Loucy (cell line): ENCODE results near the gene CDH20.

ENCODE experiments used
- H2AFZ ChIP-seq: fragments of 200-600 bp; sonication (generic); 2 replicates; pipeline ENCODE4 v1.6.0; 2016; ENCODE audit warnings: antibody characterized with exemption, mild to moderate bottlenecking, low read length, moderate library complexity
- H3F3A ChIP-seq: fragments of 200-600 bp; 2 replicates; pipeline ENCODE4 v1.6.0; 2016; ENCODE audit warnings: antibody characterized with exemption, low read depth, mild to moderate bottlenecking
- H3K27me3 ChIP-seq: fragments of 200-600 bp; sonication (generic); 2 replicates; pipeline ENCODE4 v1.6.1; 2014; ENCODE audit warnings: low read length, mild to moderate bottlenecking; ENCODE audit not compliant: insufficient read depth, poor library complexity, severe bottlenecking
- H3K36me3 ChIP-seq: fragments of 200-600 bp; sonication (generic); 2 replicates; pipeline ENCODE4 v1.6.1; 2016; ENCODE audit warnings: low read length; ENCODE audit not compliant: insufficient read depth
- H3K4me1 ChIP-seq: fragments of 200-600 bp; sonication (generic); 2 replicates; pipeline ENCODE4 v1.5.1; 2014; ENCODE audit warnings: low read length, mild to moderate bottlenecking; ENCODE audit not compliant: insufficient read depth, poor library complexity, severe bottlenecking
- H3K4me2 ChIP-seq: fragments of 200-600 bp; sonication (generic); 2 replicates; pipeline ENCODE4 v1.6.0; 2014; ENCODE audit warnings: antibody characterized with exemption, low read length, low read depth, mild to moderate bottlenecking; ENCODE audit not compliant: poor library complexity, severe bottlenecking
- H3K4me3 ChIP-seq: fragments of 200-600 bp; sonication (generic); 2 replicates; pipeline ENCODE4 v1.5.1; 2014; ENCODE audit warnings: low read length, mild to moderate bottlenecking, mixed read lengths; ENCODE audit not compliant: poor library complexity, severe bottlenecking
- H3K79me2 ChIP-seq: fragments of 200-600 bp; sonication (generic); 2 replicates; pipeline ENCODE4 v1.6.1; 2014; ENCODE audit warnings: low read length; ENCODE audit not compliant: insufficient read depth
- H3K9ac ChIP-seq: fragments of 200-600 bp; sonication (generic); 2 replicates; pipeline ENCODE4 v1.6.0; 2014; ENCODE audit warnings: mild to moderate bottlenecking, low read depth, low read length, moderate library complexity; ENCODE audit not compliant: poor library complexity, severe bottlenecking
- H3K9me2 ChIP-seq: fragments of 200-600 bp; sonication (generic); replicated peaks from 2 replicates; pipeline ENCODE4 v1.6.1; 2016; ENCODE audit warnings: low read depth, low read length, mixed read lengths
- H3K9me3 ChIP-seq: fragments of 200-600 bp; sonication (generic); 2 replicates; pipeline ENCODE4 v1.6.1; 2014; ENCODE audit warnings: mild to moderate bottlenecking, antibody characterized with exemption, low read length, low read depth; ENCODE audit not compliant: insufficient read depth
- H4K20me1 ChIP-seq: fragments of 200-600 bp; sonication (generic); 2 replicates; pipeline ENCODE4 v1.6.0; 2014; ENCODE audit warnings: antibody characterized with exemption, low read length, mild to moderate bottlenecking; ENCODE audit not compliant: insufficient read depth, poor library complexity, severe bottlenecking
- CTCF ChIP-seq: fragments of 200-600 bp; sonication (generic); conservative IDR thresholded peaks from 2 replicates; pipeline ENCODE4 v1.5.1; 2014; ENCODE audit warnings: mild to moderate bottlenecking, antibody characterized with exemption, low read length
- EZH2phosphoT487 ChIP-seq: fragments of 200-600 bp; IDR thresholded peaks from 2 replicates; pipeline ENCODE4 v1.6.1; 2018; ENCODE audit warnings: antibody characterized with exemption, mild to moderate bottlenecking, moderate library complexity, borderline replicate concordance

The CDH20 gene

GRCh38 chr18:61379827-61380226, 46.6 kb downstream of the CDH20 start:
- TF ChIP-seq EZH2phosphoT487 (no peak), CTCF (no peak)
- Histone ChIP-seq H3K79me2 (no peaks in the 10 kb centered on the region), H3K36me3 (no peaks in the 10 kb centered on the region), H2AFZ (no peak overlapping the region), H3F3A (no peaks in the 10 kb centered on the region), H3K9ac (no peak overlapping the region), H4K20me1 (no peaks in the 10 kb centered on the region), H3K27me3 (no peaks in the 10 kb centered on the region), H3K9me2 (no peaks in the 10 kb centered on the region), H3K4me1 (no peaks in the 10 kb centered on the region), H3K9me3 (no peaks in the 10 kb centered on the region), H3K4me3 (no peak overlapping the region), H3K4me2 (no peak overlapping the region)

GRCh38 chr18:61388010-61388409, 54.8 kb downstream of the CDH20 start:
- Histone ChIP-seq H3K79me2 (no peaks in the 10 kb centered on the region), H3K9ac (no peak overlapping the region), H3K9me3 (no peaks in the 10 kb centered on the region), H4K20me1 (no peaks in the 10 kb centered on the region), H2AFZ (no peak overlapping the region), H3K9me2 (no peaks in the 10 kb centered on the region), H3K4me1 (no peaks in the 10 kb centered on the region), H3K36me3 (no peaks in the 10 kb centered on the region), H3K4me2 (no peak overlapping the region), H3K27me3 (no peaks in the 10 kb centered on the region), H3F3A (no peaks in the 10 kb centered on the region), H3K4me3 (no peak overlapping the region)
- TF ChIP-seq EZH2phosphoT487 = no peak
- TF ChIP-seq CTCF = no peak

GRCh38 chr18:61394983-61395382, 61.8 kb downstream of the CDH20 start:
- Histone ChIP-seq H3K4me1 (no peaks in the 10 kb centered on the region), H3K4me3 (no peak overlapping the region)

More at GRCh38 chr18:61394983-61395382, 61.8 kb downstream of the CDH20 start:
- TF ChIP-seq EZH2phosphoT487 (no peak), CTCF (no peak)
- Histone ChIP-seq H3K9me2 (no peaks in the 10 kb centered on the region), H3K9me3 (no peaks in the 10 kb centered on the region), H4K20me1 (no peaks in the 10 kb centered on the region), H3F3A (no peaks in the 10 kb centered on the region), H3K79me2 (no peaks in the 10 kb centered on the region), H3K36me3 (no peaks in the 10 kb centered on the region), H2AFZ (no peak overlapping the region), H3K9ac (no peak overlapping the region), H3K4me2 (no peak overlapping the region), H3K27me3 (no peaks in the 10 kb centered on the region)
